ENCODE measurements around the gene BPIFB2. TPM values are rescaled to one million over a fixed set of nuclear protein-coding genes. Genes with fewer than 3 reads are reported as not detected.

Gene BPIFB2
- total and polyA plus RNA-seq, 9 donors: 0.26 TPM; not detected in 8

DNA sequence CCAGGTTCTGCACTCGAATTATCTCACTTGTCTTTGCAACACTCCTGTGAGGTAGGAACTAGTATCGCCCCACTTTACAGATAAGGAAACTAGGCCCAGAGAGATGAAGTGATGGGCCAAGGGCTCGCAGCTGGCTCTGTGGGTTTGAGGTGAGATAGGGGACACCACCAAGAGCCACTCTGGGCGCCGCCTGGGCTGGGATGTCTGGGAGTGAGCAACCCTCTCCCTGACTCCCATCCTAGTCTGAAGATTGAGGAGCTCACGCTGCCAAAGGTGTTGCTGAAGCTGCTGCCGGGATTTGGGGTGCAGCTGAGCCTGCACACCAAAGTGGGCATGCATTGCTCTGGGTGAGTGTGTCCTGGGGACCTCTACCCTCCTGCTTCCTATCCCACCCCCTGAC lies 51.6 kb downstream of the BPIFB2 start:
- no peak overlapping the region for H3K27ac ChIP-seq
- TF ChIP-seq CTCF (IDR thresholded peaks at IDR 0.05) (no peak), EP300 (IDR thresholded peaks at IDR 0.05) (no peak)
- H3K27me3 ChIP-seq: no peaks in the 10 kb centered on the region
- no peaks in the 10 kb centered on the region for H3K9me3 ChIP-seq
- H3K4me1 ChIP-seq (ENCODE audit: insufficient read depth): no peaks in the 10 kb centered on the region
- no peaks in the 10 kb centered on the region for H3K36me3 ChIP-seq
- DNase-seq: no peak
- no peak overlapping the region for H3K4me3 ChIP-seq
- intact Hi-C loops (cut with DNase I): no loop called here
- WGBS, 3 donors: 69 to 76% (median 73%) methylated on average over 7 of the region's 7 CpGs

- WGBS, 3 donors: 89 to 93% (median 91%) methylated on average over 22 of the region's 22 CpGs
- Histone ChIP-seq H3K4me1 (ENCODE audit: insufficient read depth) (no peaks in the 10 kb centered on the region), H3K27ac (no peak overlapping the region), H3K27me3 (no peaks in the 10 kb centered on the region), H3K9me3 (no peaks in the 10 kb centered on the region), H3K36me3 (no peaks in the 10 kb centered on the region), H3K4me3 (no peak overlapping the region)
- no peak for DNase-seq
- intact Hi-C loops (cut with DNase I): loop anchor here in 1 of 4 donors (10.0 kb wide), 1 partner anchor 55 kb away; the partner anchor contains the start of genes BPIFB2 and SUN5
- TF ChIP-seq POLR2A (IDR thresholded peaks at IDR 0.05) (no peak), CTCF (IDR thresholded peaks at IDR 0.05) (no peak), EP300 (IDR thresholded peaks at IDR 0.05) (no peak)
Measured at GRCh38 chr20:33059741-33060390, 52.4 kb downstream of the BPIFB2 start.

DNA sequence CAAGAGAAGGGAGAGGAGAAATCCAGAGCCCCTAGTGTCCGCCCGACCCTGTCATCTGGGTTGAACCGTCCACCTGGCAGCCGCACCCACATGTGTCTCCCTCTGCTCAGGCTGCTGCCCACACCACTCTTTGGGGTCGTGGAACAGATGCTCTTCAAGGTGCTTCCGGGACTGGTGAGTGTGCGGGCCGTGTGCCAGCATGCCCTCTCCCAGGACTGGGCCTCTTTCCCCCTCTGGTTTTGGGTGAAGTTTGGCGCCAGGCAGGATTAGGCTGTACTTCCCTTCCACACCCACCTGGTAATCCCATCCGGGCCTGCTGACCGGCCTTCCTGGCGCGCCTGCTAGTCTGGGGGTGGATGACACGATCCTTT lies 54.1 kb downstream of the BPIFB2 start:
- TF ChIP-seq EP300 (IDR thresholded peaks at IDR 0.05) (no peak), POLR2A (IDR thresholded peaks at IDR 0.05) (no peak), CTCF (IDR thresholded peaks at IDR 0.05) (no peak)
- Histone ChIP-seq H3K36me3 (no peaks in the 10 kb centered on the region), H3K27me3 (no peaks in the 10 kb centered on the region), H3K9me3 (no peaks in the 10 kb centered on the region), H3K4me1 (ENCODE audit: insufficient read depth) (no peaks in the 10 kb centered on the region), H3K4me3 (no peak overlapping the region), H3K27ac (no peak overlapping the region)
- no peak for DNase-seq
- intact Hi-C loops (cut with DNase I): loop anchor here in 1 of 4 donors (10.0 kb wide), 1 partner anchor 57 kb away; the partner anchor contains the start of genes BPIFB2 and SUN5
- 81 to 85% (median 82%) methylated on average over 14 of the region's 14 CpGs for whole genome bisulfite sequencing, 3 donors

GRCh38 chr20:33062105-33062824 lies 54.8 kb downstream of the BPIFB2 start:
- Histone ChIP-seq H3K9me3 (no peaks in the 10 kb centered on the region), H3K4me3 (no peak overlapping the region), H3K27ac (no peak overlapping the region), H3K4me1 (ENCODE audit: insufficient read depth) (no peaks in the 10 kb centered on the region), H3K36me3 (no peaks in the 10 kb centered on the region), H3K27me3 (no peaks in the 10 kb centered on the region)
- TF ChIP-seq POLR2A (IDR thresholded peaks at IDR 0.05) (no peak), EP300 (IDR thresholded peaks at IDR 0.05) (no peak), CTCF (IDR thresholded peaks at IDR 0.05) (no peak)
- no peak for DNase-seq
- intact Hi-C loops (cut with DNase I): loop anchor here in 1 of 4 donors (10.0 kb wide), 1 partner anchor 57 kb away; the partner anchor contains the start of genes BPIFB2 and SUN5
- WGBS, 3 donors: 24 to 33% (median 24%) methylated on average over 9 of the region's 9 CpGs
